COLO829 (cell line): ENCODE results near the gene WDFY3.
"Not testable (repeated sequence)": the region's sequence is repeated elsewhere in the genome, so short reads cannot be mapped to it uniquely, and the experiment has no call there.

Experiments used
- DNase-seq: peaks from one replicate; pipeline ENCODE4 v3.0.0; 2012; ENCODE audit warnings: low spot score

The WDFY3 gene

DNA sequence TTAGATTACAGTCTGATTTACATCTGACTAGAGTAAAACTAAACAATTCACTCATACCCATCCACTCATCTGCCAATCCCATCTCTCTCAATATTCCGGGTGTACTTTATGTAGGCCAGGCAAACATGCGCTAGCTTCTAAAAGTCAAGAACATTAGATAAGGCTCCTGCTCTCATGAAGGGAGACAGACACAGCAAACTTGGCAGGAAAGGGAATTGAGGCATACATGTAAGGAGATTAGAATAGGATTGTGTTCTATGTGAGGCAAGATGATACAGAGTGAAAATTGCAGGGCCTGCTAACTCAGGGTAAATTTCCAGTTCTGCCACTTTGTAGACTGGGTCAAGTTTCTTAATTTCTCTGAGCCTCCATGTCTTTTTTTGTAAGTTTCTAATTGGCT, 247.8 kb downstream of the WDFY3 start:
- DNase-seq = no peak

DNA sequence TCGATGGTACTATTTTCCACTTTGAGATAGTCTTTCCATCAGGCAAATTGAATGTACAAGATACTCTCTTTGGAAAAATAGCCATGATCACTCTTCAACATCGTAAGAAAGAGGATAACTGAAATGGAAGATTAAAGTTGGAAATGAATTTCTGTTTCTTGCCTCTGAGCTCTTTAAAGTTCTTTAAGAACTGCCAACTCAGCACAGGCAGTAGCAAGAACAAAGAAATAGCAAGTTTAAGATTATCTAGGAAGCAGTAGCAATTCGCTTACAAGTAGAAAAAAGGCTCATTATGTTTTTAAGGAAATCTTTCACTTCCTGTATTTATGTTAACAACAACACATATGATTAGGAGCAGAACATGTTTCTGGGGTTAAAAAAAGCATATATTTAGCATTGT, 255.9 kb downstream of the WDFY3 start:
- DNase-seq = no peak

DNA sequence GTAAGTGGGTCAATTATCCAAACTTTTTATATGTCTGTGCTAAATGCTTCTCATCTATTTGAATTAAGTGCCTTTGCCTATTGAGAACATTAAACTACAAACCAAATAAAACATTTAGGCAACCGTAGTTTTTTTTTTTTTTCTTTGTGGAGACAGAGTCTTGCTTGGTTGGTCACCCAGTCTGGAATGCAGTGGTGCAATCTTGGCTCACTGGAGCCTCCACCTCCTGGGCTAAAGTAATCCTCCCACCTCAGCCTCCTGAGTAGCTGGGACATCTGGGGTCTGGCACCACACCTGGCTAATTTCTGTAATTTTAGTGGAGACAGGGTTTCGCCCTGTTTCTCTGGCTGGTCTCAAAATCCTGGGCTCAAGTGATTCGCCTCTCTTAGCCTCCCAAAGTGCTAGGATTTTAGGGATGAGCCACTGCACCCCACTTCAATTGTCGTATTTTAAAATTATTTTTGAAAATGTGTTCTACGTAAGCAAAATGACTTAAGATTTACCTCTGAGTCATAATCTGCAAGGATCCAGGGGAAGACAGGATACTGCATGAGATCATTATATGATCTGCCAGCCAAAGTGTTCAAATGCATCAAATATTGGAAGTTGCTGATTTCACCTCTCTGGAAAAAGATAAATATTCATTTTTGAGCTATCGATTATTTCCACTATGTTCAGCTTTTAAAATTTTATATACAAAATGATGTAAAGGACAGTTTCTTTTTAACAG, 257.9 kb downstream of the WDFY3 start:
- no peak for DNase-seq

DNA sequence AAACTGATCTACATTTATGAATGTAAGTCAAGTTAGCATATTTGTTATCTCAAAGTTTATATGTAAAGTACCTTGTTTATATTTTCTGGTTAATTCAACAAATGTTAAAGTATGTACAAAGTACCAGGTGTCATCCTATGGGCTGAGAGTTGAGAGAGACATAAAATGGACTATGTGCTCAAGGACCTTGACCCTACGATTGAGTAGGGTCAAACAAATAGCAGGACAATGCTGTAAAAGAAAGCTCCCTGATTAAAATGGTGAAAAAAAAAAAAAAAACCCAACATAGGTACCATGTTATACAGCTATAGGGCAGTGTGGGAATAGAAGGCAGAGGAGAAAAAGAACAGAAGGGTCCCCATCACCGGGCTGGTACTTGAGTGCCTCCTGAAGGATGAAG, 260.2 kb downstream of the WDFY3 start:
- no peak for DNase-seq

DNA sequence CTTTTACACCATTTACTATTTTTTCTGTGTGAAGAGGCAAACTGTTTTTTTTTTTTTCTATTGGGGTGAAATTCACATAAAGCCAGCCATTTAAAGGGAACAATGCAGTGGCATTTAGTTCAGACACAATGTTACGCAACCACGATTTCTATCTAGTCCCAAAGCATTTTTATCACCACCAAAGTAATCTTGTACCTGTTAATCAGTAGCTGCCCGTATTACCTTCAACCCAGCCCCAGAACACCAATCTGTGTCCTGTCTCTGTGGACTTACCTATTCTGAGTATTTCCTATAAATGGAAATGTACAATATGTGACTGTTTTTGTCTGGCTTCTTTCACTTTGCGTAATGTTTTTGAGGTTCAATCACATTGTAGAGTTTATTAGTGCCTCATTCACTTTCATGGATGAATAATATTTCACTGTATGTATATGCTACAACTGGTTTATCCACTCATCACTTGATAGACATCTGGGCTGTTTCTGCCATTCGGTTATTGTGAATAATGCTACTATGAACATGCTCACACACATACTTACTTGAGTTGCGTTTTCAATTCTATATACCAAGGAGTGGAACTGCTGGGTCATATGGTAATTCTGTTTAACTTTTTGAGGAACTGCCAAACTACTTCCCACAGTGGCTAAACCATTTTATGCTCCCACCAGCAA, 267.4 kb downstream of the WDFY3 start:
- DNase-seq = no peak

DNA sequence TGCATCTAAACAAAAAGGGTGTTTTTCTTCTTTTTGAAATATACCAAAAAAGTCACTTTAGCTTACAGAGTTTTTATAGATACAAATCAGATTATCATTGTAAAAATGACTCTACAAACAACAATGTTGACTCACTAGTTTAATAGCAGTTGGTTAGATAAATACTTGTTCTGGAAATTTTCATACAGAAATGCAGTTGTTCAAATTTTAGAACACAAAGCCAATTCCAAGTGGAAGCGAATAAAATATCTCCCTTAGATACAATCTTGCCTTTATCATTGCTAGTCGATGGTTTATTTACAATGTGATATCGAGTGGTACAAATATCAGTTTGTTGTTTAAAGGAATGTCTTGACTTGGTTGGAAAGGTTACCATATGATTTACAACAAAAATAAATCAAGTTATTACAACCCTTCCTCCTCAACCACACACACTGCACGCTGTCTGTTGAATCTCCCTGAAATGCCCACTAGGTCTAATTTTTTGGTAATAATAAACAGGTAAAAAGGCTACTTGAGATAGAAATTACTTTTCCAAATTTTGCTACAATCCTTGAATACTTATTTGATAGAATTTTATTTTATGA, 268.8 kb downstream of the WDFY3 start:
- no peak for DNase-seq

DNA sequence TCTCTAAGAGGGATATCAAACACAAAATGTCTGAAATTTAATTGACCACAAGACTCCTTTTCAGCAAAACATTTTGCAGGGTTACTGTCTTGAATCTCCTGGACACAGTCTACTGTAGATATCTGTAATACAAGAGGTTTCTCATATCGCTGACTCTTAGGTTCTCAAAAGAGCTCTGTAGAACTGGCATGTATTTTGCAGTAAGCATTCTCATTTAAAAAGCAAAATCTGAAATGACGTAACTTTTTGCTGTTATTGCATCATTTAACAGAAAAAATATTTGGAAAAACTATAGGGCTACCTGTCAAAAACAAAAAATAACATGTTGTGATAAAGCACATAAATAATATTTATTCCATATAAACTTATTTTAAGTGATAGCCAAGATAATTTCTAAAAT, 269.3 kb downstream of the WDFY3 start:
- no peak for DNase-seq

DNA sequence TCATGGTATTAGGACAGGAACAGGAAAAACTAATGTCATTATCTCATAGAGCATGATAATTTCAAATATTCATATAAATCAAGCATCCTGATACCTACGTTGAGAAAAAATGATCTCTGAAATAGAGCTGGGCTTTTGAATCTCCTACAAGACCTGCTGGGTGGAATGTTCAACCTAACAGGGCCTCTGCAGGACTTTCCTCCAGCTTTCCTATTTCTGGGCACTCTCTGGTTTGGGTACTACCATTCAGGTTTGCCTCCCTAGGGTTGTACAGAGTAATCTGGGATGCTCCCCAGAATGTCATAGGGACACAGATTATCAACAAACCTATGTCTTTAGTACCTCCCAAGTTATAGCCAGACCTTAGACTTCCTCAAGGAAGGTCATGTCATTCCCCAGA, 274.7 kb downstream of the WDFY3 start:
- no peak for DNase-seq

DNA sequence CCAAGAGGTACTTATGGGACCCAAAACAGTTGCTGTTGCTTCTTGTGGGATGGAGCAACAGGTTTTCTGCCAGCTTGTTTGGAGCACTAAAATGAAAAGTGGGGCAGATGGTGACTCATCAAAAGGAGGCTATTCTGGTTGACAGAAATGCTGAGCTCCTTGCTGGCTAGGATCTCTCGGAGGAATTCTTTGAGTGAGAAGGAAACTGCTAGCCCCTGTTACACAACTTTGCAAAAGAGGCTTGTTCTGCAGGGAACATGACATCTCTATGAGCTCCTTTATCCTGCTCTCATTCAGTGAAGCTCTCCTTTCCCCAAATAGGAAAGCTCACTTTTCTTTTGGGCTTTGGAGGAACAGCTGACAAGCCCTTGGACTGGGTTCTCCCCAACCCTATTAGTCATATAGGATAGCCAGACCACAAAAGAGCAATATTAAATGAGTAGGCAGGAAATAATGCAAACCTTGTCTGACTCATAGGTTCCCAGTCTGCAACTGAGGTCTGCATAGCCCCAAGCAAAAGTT, 275.3 kb downstream of the WDFY3 start:
- peak; percentile 93 for DNase-seq

DNA sequence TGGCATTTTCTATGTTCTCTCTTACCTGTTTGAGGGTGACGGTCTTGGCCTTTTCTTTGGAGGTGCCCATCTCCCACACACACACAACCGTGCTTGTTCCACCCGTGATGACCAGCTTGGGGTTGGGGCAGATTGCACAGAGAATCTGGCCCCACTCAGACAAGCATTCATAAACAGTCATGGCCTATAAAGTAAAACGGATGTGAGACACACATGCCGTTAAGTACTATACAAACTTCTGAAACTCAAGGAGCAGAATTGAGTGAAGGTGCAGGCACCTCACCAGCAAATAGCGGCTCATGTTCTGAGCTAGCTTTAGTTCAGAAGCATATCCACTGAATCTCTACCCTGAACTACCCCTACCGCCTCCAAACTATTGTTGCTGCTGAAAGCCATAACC, 276.0 kb downstream of the WDFY3 start:
- DNase-seq = no peak

DNA sequence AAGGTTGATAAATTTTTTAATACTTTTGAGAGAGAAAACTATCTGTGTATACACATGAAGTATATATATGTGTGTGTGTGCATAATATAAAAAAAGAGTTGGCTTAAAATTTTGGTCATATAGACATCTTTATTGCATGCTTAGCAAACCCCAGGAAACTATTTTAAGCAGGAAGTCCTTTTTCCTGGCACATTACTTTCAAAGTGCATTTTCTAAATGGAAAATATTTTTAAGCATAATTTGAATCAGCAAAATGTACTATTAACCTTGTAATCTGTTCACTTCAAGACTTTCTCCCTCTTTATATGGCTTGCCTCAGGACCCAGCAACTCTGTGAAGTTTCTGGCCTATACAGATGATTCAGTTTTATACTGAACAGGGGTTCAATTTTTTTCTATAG, 277.3 kb downstream of the WDFY3 start:
- DNase-seq = no peak

DNA sequence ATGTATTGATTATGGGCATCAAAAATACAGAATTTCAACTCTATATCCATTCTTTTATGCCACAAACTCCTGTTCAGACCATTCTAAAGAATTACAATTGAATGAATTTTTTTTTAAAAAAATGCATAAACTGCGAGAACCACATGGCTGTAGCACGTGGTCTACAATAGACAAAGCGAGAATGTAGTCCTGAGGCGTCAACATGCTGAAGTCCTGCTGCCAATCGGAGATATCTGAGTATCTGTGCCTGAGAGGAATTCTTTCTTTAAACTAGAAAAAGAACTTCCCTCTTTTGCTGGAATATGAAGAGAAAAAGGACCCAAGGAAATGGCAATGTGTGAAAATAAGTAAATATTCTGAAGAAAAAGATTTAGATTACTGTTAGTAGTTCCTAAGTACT, 277.9 kb downstream of the WDFY3 start:
- DNase-seq = no peak

DNA sequence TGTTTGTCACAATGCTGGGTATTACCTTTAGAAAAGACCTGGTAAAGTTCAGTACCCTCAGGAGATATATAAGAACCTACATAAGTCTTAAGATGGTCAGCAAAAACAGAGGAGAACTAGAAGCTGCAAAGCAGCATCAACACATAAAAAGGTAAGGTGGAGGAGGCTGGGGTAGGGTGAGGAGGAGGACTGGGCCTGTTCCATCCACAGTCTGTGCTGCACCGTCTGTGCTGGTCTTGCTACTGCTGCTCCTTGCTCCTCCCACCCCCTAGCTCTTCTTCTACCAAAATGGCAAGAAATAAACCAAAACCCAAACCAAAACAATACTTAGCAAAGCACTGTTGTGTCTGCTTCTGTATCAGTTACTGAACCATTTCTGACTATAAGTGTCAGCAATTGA, 281.4 kb downstream of the WDFY3 start:
- no peak for DNase-seq

DNA sequence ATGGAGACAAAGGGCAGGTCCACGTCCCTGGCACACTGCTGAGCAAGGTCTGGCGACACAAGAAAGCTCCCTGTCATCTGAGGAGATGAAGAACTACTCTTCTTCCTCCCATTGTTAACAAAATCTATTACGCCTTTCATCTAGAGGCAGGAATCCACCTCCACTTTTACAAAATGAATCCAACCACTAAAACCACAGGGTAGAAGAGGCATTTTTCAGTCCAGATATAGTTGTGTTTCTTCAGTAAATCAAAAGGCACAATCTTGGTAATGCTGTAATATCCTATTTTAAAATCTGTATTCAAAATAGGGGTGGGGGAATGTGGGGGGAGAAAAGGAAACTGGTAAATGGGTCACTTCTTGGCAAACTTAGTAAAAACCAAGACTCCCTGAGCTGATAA, 282.1 kb downstream of the WDFY3 start:
- no peak for DNase-seq

DNA sequence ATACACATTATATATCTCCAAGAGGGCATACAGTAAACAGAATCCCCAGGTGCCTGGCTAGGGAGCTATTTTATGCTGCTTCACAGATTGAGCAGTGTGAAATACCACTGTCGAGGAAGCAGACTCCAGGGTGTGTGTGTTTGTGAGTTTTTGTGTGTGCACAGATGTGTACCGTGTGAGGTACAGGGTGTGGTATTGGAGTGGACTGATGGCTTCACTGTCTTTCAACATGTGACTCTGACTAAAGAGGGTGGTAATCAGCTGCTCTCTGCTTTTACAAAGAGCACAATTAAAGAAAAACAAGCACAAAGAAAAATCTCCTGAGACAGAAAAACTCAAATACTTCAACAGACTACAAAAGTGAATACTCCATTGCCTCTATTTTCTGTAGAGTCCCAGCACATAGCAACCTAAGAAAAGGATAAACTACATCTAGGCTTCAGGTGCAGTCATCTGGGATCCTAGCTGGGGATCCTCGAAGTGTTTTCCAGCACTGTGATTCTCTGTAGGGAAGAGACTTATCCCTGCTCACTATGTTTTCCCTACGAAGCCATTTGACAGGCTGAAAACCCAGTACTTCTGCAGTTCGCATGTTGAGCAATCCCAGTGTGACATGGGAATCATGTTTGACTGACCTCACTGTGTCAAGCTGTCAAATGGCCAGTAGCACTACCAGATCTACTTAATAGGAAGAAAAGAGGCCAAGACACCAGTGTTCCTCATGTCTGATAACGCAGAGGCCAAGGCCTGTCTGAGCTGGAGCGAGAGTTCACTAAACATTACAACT, 283.2 kb downstream of the WDFY3 start:
- no peak for DNase-seq

DNA sequence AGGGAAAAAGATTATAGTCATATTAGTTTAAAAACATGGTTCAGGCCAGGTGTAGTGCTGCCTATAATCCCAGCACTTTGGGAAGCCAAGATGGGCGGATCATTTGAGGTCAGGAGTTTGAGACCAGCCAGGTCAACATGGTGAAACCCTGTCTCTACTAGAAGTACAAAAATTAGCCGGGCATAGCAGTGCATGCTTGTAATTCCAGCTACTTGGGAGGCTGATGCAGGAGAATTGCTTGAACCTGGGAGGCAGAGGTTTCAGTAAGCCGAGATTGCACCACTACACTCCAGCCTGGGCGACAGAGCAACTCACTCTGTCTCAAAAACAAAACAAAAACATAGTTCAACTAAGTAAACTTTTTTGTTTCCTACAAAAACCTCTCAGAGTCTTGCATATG, 283.8 kb downstream of the WDFY3 start:
- DNase-seq = not testable (repeated sequence)

DNA sequence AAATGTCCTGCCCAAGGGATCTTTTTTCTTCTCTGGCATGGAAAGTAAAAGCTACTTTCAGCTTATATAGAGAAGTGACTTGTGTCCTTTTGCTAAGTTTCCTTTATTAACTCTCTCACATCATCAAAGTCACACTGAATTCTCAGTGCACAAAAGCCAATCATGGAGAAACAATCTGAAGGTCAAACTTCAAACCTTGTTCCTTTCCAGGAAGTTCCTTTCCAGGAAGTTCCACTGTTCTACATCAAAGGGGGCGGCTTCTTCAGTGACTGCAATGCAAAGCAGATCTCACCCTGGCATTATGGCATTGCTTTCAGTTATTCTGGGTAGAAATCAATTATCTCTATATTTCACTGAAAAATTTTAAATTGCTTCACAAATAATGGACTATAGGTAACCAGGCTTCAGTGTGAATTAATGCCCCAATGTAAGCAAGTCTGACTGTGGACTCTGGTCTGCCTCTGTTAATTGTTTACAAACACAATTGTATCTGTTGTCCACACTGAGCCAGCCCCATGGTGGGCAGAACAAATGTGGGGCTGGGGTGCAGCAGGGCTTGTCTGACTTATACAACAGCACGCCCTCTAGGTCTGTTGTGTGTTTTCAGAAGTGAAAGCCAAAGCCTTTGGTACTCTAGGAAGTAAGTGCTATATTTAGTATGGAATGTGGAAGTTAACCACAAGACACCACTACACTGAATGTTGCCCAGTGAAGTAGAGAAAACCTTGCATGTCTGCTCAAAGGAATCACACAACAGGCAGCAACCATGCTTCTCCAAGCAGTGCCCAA, 284.8 kb downstream of the WDFY3 start:
- peak; percentile 76 for DNase-seq

DNA sequence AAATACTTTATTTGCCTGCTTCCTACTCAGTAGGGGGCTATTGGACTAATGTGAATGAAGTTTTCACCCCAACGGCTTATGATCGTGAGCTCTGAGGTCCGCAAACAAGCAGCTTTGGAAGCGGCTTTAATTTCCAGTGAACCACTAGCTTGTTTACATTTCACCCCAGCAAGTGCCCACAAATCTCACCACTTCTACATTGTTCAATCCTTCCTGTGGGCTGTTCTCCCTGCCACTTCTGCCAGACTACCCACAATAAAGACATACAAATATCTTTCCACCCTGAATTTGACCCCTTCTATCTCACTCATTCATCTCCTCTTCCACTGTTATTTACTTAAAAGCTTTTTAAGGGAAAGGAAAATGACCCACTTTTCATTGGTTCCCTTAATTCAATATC, 285.5 kb downstream of the WDFY3 start:
- DNase-seq = no peak

DNA sequence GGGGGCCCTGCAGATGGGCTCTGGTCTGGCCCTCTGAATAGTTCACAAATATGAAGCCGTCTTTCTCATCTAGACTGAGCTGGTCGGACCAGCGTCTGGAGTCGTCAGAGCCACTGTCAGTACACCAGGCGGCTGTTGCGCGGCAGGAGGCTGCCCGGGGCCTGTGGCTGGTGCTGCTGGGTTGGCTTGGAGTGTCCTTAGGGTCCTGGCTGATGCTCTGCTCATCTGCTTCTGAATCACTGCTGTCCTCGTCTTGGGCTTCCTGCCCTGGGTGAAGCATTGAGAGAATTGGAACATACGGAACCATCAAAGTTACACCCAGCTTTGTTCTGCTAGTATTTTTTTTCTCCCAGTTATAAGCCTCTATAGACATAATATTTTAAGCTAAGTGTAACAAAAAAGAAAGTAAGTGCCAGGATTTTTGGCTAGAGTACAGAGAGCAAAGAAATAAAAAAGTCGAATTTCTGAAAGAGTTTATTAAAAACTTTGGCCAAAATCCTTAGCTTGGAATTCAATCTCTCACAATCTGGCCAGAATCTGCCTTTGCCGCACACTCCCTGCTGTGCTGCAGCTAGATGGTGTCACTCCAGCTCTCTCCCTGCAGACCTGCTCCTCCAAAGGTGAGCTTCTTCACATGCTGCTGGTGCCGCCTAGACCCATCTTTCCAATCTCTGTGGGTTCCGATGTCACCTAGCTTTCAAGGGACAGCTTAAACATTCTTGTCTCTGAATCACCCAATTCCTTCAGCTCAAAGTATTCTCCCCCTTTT, 287.3 kb downstream of the WDFY3 start:
- no peak for DNase-seq

DNA sequence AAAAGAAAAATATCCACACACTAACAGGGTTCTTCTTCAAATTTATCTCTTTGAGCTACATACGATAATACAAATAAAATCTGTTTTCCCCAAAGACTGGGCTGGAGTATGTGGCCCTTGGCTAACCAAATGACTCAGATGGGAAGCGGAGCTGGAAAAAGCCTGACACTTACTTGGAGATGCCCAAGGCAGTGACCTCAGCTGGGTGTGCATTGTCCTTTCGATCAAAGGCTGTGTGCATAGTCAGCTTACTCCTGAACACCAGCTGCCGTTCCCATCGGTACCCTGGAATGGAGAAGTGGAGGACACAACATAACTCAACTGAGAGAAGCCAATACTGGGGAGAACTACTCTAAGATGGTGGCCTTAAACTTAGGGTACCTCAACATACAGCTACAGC, 288.5 kb downstream of the WDFY3 start:
- DNase-seq = no peak

DNA sequence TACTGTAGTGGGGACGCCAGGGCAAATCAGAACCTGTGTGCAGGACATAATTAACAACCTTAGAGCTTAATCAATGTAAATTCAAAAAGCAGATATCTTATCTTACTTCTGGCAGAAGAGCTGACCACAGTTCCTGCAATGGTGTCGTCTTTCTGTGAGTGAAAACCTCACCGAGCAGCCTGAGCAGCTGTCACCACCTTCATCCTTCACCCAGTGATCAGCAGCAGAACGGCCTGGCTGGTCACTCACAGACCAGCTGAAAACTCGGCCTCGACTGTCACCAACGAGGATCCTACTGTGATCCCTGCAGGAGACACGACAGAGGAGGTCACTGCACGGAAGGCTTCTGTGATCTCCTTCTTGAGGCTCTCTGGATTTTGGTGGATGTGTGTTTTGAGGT, 289.4 kb downstream of the WDFY3 start:
- DNase-seq = no peak
